H1 (cell line): ENCODE results near the gene SMIM28. TPM values are rescaled to one million over a fixed set of nuclear protein-coding genes. Genes with fewer than 3 reads are reported as not detected.

Source experiments
- CTCF ChIA-PET: fragments of 300-600 bp; sonication (Branson Sonifier 250); formaldehyde crosslinking; loops from one replicate; lab custom pipeline; 2021; ENCODE audit not compliant: partially characterized antibody; lab: Charles Lee
- POLR2A ChIA-PET: fragments of 300-600 bp; sonication (Branson Sonifier 250); formaldehyde crosslinking; loops from one replicate; lab custom pipeline; 2021; ENCODE audit warnings: inconsistent platforms; ENCODE audit not compliant: partially characterized antibody; lab: Charles Lee
- DNase-seq, 2 experiments: peaks; one replicate each; pipeline versions ENCODE4 v3.0.0 to v3.0.0-alpha.2; 2010 to 2022; ENCODE audit warnings: low spot score in 2 of 2, low read depth in 1 of 2, mixed read lengths in 1 of 2
- FAIRE-seq: peaks from 2 replicates; lab custom pipeline; 2011; peaks lifted over from hg19 to GRCh38; lab: Jason Lieb, UNC
- H2AFZ ChIP-seq: 2 replicates; pipeline ENCODE4 v1.8.1; 2012; ENCODE audit warnings: low read length, inconsistent platforms
- H2AK5ac ChIP-seq: 2 replicates; pipeline ENCODE4 v1.6.1; 2013; ENCODE audit warnings: low read depth, low read length
- H2BK120ac ChIP-seq: replicated peaks from 2 replicates; pipeline ENCODE3; 2013; ENCODE audit warnings: low read depth, low read length, inconsistent platforms
- H2BK12ac ChIP-seq: 2 replicates; pipeline ENCODE4 v1.6.1; 2013; ENCODE audit warnings: low read depth, low read length
- H2BK15ac ChIP-seq: 2 replicates; pipeline ENCODE4 v1.6.1; 2013; ENCODE audit warnings: low read length
- H2BK20ac ChIP-seq: 2 replicates; pipeline ENCODE4 v1.6.1; 2013; ENCODE audit warnings: low read length
- H2BK5ac ChIP-seq: 2 replicates; pipeline ENCODE4 v1.6.1; 2013; ENCODE audit warnings: low read depth, low read length
- H3K14ac ChIP-seq: 2 replicates; pipeline ENCODE4 v1.6.1; 2013; ENCODE audit warnings: inconsistent platforms; ENCODE audit not compliant: insufficient read length
- H3K18ac ChIP-seq: 2 replicates; pipeline ENCODE4 v1.6.1; 2013; ENCODE audit warnings: low read length; ENCODE audit errors: extremely low read depth
- H3K23ac ChIP-seq: 2 replicates; pipeline ENCODE4 v1.6.1; 2013; ENCODE audit warnings: inconsistent platforms; ENCODE audit not compliant: insufficient read length
- H3K23me2 ChIP-seq: 2 replicates; pipeline ENCODE4 v1.6.1; 2013; ENCODE audit warnings: low read depth, low read length
- H3K27ac ChIP-seq: 2 replicates; pipeline ENCODE4 v1.6.1; 2011; ENCODE audit warnings: low read depth, low read length, inconsistent platforms
- H3K27me3 ChIP-seq, 4 experiments: replicated peaks in 1 of 4; 1 replicate in 1 of 4; 2 replicates in 3 of 4; pipeline versions ENCODE4 v1.6.1 to v1.8.1; 2011 to 2013; ENCODE audit warnings: low read length in 3 of 4, mild to moderate bottlenecking in 3 of 4, inconsistent platforms in 2 of 4, mixed read lengths in 2 of 4, moderate library complexity in 1 of 4; ENCODE audit not compliant: control insufficient read depth in 3 of 4, insufficient read depth in 3 of 4; ENCODE audit errors: extremely low read depth in 1 of 4
- H3K36me3 ChIP-seq, 4 experiments: 2 replicates each; pipeline versions ENCODE4 v1.6.1 to v1.8.1; 2011 to 2013; ENCODE audit warnings: mild to moderate bottlenecking in 4 of 4, low read length in 3 of 4, moderate library complexity in 2 of 4, control low read depth in 1 of 4, inconsistent platforms in 1 of 4; ENCODE audit not compliant: insufficient read depth in 4 of 4, control insufficient read depth in 2 of 4
- H3K4ac ChIP-seq: replicated peaks from 2 replicates; pipeline ENCODE3; 2013; ENCODE audit warnings: low read length, low read depth, mixed read lengths, inconsistent platforms; ENCODE audit not compliant: insufficient read length
- H3K4me1 ChIP-seq, 4 experiments: replicated peaks in 1 of 4; 1 replicate in 1 of 4; 2 replicates in 3 of 4; pipeline versions ENCODE4 v1.6.1 to v1.8.1; 2011 to 2013; ENCODE audit warnings: low read length in 3 of 4, inconsistent platforms in 2 of 4, mixed read lengths in 1 of 4; ENCODE audit not compliant: insufficient read depth in 4 of 4, control insufficient read depth in 3 of 4
- H3K4me2 ChIP-seq, 2 experiments: 2 replicates each; pipeline versions ENCODE4 v1.6.1 to v1.8.1; 2011 to 2013; ENCODE audit warnings: low read depth in 2 of 2, low read length in 2 of 2, control low read depth in 1 of 2, inconsistent platforms in 1 of 2, mild to moderate bottlenecking in 1 of 2; ENCODE audit not compliant: insufficient read depth in 1 of 2
- H3K4me3 ChIP-seq, 4 experiments: fragments of 200-600, 300-600 bp in 1 of 4; sonication (generic), shearing (Covaris generic), sonication (Bioruptor Twin) in 1 of 4; 2 replicates each; pipeline versions ENCODE4 v1.5.1 to v1.8.1; 2011 to 2016; ENCODE audit warnings: low read length in 4 of 4, low read depth in 3 of 4, control low read depth in 2 of 4, inconsistent platforms in 2 of 4, mild to moderate bottlenecking in 2 of 4, mixed read lengths in 1 of 4, moderate library complexity in 1 of 4; ENCODE audit not compliant: insufficient read depth in 2 of 4; ENCODE audit errors: extremely low read depth in 1 of 4
- H3K56ac ChIP-seq: replicated peaks from 2 replicates; pipeline ENCODE3; 2013; ENCODE audit warnings: low read depth, mild to moderate bottlenecking, mixed read lengths, low read length, inconsistent platforms; ENCODE audit not compliant: insufficient read length
- H3K79me1 ChIP-seq: 2 replicates; pipeline ENCODE4 v1.6.1; 2013; ENCODE audit warnings: low read depth, low read length, control low read depth
- H3K79me2 ChIP-seq, 2 experiments: 2 replicates each; pipeline versions ENCODE4 v1.6.1 to v1.8.1; 2012 to 2013; ENCODE audit warnings: low read length in 2 of 2, mild to moderate bottlenecking in 2 of 2, inconsistent platforms in 1 of 2; ENCODE audit not compliant: insufficient read depth in 2 of 2, control insufficient read depth in 1 of 2
- H3K9ac ChIP-seq, 4 experiments: replicated peaks in 1 of 4; 1 replicate in 1 of 4; 2 replicates in 3 of 4; pipeline versions ENCODE4 v1.6.1 to v1.8.1; 2011 to 2013; ENCODE audit warnings: low read depth in 3 of 4, low read length in 3 of 4, control low read depth in 2 of 4, mild to moderate bottlenecking in 2 of 4, moderate library complexity in 2 of 4, inconsistent platforms in 1 of 4; ENCODE audit errors: extremely low read depth in 1 of 4
- H3K9me3 ChIP-seq, 2 experiments: 2 replicates each; pipeline versions ENCODE4 v1.6.1 to v1.8.1; 2012 to 2013; ENCODE audit warnings: mild to moderate bottlenecking in 2 of 2, moderate library complexity in 2 of 2, control low read depth in 1 of 2, inconsistent platforms in 1 of 2, low read depth in 1 of 2, low read length in 1 of 2, mixed read lengths in 1 of 2; ENCODE audit not compliant: insufficient read depth in 2 of 2
- H4K20me1 ChIP-seq, 2 experiments: replicated peaks in 1 of 2; 2 replicates each; pipeline versions ENCODE3 to v1.8.1; 2011 to 2013; ENCODE audit warnings: inconsistent platforms in 2 of 2, low read length in 2 of 2, mild to moderate bottlenecking in 1 of 2; ENCODE audit not compliant: insufficient read depth in 2 of 2, control insufficient read depth in 1 of 2
- H4K5ac ChIP-seq: 2 replicates; pipeline ENCODE4 v1.6.1; 2013; ENCODE audit warnings: low read length, low read depth, mixed read lengths, inconsistent platforms; ENCODE audit not compliant: insufficient read length
- H4K8ac ChIP-seq: 2 replicates; pipeline ENCODE4 v1.8.0; 2013; ENCODE audit warnings: mild to moderate bottlenecking, moderate library complexity, low read length, inconsistent platforms; ENCODE audit not compliant: insufficient read depth; ENCODE audit errors: extremely low read depth
- H4K91ac ChIP-seq: replicated peaks from 2 replicates; pipeline ENCODE3; 2013; ENCODE audit warnings: low read length, mixed read lengths, inconsistent platforms; ENCODE audit not compliant: insufficient read length
- CBX8 ChIP-seq: fragments of 300-800, 300-1000 bp; sonication (generic); IDR thresholded peaks from 2 replicates; pipeline ENCODE4 v1.7.1; 2016; ENCODE audit warnings: low read depth, low read length, borderline replicate concordance
- POLR2A ChIP-seq, 2 experiments: IDR thresholded peaks; 1 replicate in 1 of 2; 2 replicates in 1 of 2; pipeline ENCODE4 v1.6.1; 2011; ENCODE audit warnings: low read depth in 2 of 2, low read length in 2 of 2, mild to moderate bottlenecking in 2 of 2; ENCODE audit errors: control extremely low read depth in 1 of 2
- RAD21 ChIP-seq, 2 experiments: IDR thresholded peaks in 1 of 2; conservative IDR thresholded peaks in 1 of 2; 2 replicates each; pipeline ENCODE4 v1.6.1; 2011; ENCODE audit warnings: low read depth in 2 of 2, low read length in 2 of 2, improper control_type of control experiment in 1 of 2, inconsistent platforms in 1 of 2, mild to moderate bottlenecking in 1 of 2, moderate library complexity in 1 of 2
- RNF2 ChIP-seq: fragments of 200-900, 300-1000 bp; sonication (generic); IDR thresholded peaks from 2 replicates; pipeline ENCODE4 v1.7.1; 2016; ENCODE audit warnings: borderline replicate concordance, low read depth, mild to moderate bottlenecking, antibody characterized with exemption, low read length; ENCODE audit not compliant: poor library complexity, severe bottlenecking; ENCODE audit errors: missing control alignments
- WGBS, 2 experiments: shearing (Covaris generic) in 1 of 2; methylation state at CpG; one replicate each; pipeline versions ENCODE4 v1.1.6 to v1.1.7; 2013 to 2015; ENCODE audit warnings: low lambda C conversion rate in 2 of 2, mixed read lengths in 2 of 2, inconsistent platforms in 1 of 2, low coverage in 1 of 2, missing lambda C conversion rate in 1 of 2; ENCODE audit not compliant: insufficient replicate concordance in 2 of 2, insufficient coverage in 1 of 2, insufficient read length in 1 of 2; ENCODE audit errors: extremely low coverage in 1 of 2, missing lambda C conversion rate in 1 of 2; 5-methylcytosine and 5-hydroxymethylcytosine counted together
- polyA plus RNA-seq, 7 experiments: library from polyadenylated mRNA; depleted of rRNA in 3 of 7; stranded (reverse) in 5 of 7; unstranded in 2 of 7; fragments of >200 nt in 5 of 7; fragments of 200-250 nt in 2 of 7; gene quantifications; 1 replicate in 5 of 7; 2 replicates in 1 of 7; 4 replicates in 1 of 7; pipeline versions ENCODE4 v1.2.1 to v1.2.3, GENCODE V29; 2011 to 2013; ENCODE audit warnings: missing spikeins in 2 of 7, mixed read lengths in 2 of 7
- total RNA-seq: library from RNA; stranded (reverse); fragmentation: NEBNext Ultra II Directional; extraction: Animal tissue kit (Norgen Biotek cat#: 25700); gene quantifications from 2 replicates; pipeline ENCODE4 v1.2.1, GENCODE V29; 2021

Gene SMIM28
- total and polyA plus RNA-seq, 2 of the 8 experiments (the other 6 are each of a cell fraction or from before 2014, with no cell fraction given) = not detected

- CTCF ChIA-PET = interaction anchor here (0.7 to 1.7 kb wide), 9 partner anchors 9 to 350 kb away, joined by 3 to 5 read pairs (median 4); no protein-coding TSS in a partner anchor
- Histone ChIP-seq H2BK5ac (no peak overlapping the region), H3K27ac (no peak overlapping the region), H3K4me2 (no peak overlapping the region), H3K4ac (no peak overlapping the region), H3K27me3 (no peaks in the 10 kb centered on the region), H3K14ac (no peak overlapping the region), H3K56ac (no peak overlapping the region), H4K8ac (no peak overlapping the region), H3K4me3 (no peak overlapping the region), H2BK15ac (no peak overlapping the region), H2AFZ (no peak overlapping the region), H3K9me3 (no peaks in the 10 kb centered on the region), H4K5ac (no peak overlapping the region), H2AK5ac (no peak overlapping the region), H3K23me2 (no peaks in the 10 kb centered on the region), H3K9ac (no peak overlapping the region), H3K36me3 (peaks cover 7 to 19% (median 15%) of the 10 kb centered on the region in 4 experiments; a peak in 6 of 8 replicates), H2BK120ac (no peak overlapping the region), H3K4me1 (no peaks in the 10 kb centered on the region), H4K20me1 (no peaks in the 10 kb centered on the region), H3K18ac (no peak overlapping the region), H3K79me2 (no peaks in the 10 kb centered on the region), H4K91ac (no peak overlapping the region), H3K79me1 (no peaks in the 10 kb centered on the region), H2BK12ac (no peak overlapping the region), H2BK20ac (no peak overlapping the region), H3K23ac (no peak overlapping the region)
- POLR2A ChIA-PET = interaction anchor here (1.2 kb wide), 1 partner anchor 11 kb away, joined by 4 read pairs; no protein-coding TSS in a partner anchor
- DNase-seq (no peak), FAIRE-seq (no peak)
- WGBS, 2 experiments = 97% methylated on average over 4 of the region's 4 CpGs; no CpG with 5 or more reads in 1 of the 2 experiments
- TF ChIP-seq RNF2 (no peak), POLR2A (IDR thresholded peaks at IDR 0.05; ENCODE audit: control extremely low read depth in 1 of 2, low read depth in 2 of 2, low read length in 2 of 2) (peak in 1 of 2 experiments; percentile 37; a peak in 1 of 3 replicates), RAD21 (IDR thresholded peaks at IDR 0.05 in 1 of 2, conservative IDR thresholded peaks at IDR 0.05 in 1 of 2; ENCODE audit: low read depth in 2 of 2, low read length in 2 of 2) (no peak), CBX8 (no peak)
These were observed 38.5 kb downstream of the SMIM28 start for GRCh38 chr6:138416206-138416605.
